ENCODE measurements around the gene SORL1.

- TF ChIP-seq TCF12 (IDR thresholded peaks at IDR 0.05; ENCODE audit: low read depth, low read length) (no peak), ATF2 (IDR thresholded peaks at IDR 0.05; ENCODE audit: low read length) (no peak), CTCF (IDR thresholded peaks at IDR 0.05; ENCODE audit: control extremely low read depth in 1 of 3, insufficient read depth in 1 of 3, low read depth in 1 of 3, low read length in 3 of 3) (no peak), FOSL1 (IDR thresholded peaks at IDR 0.05; ENCODE audit: insufficient read depth, low read depth, low read length) (no peak), POLR2AphosphoS5 (IDR thresholded peaks at IDR 0.05; ENCODE audit: low read depth, low read length) (no peak), SP1 (IDR thresholded peaks at IDR 0.05; ENCODE audit: low read depth, low read length) (no peak), TAF1 (IDR thresholded peaks at IDR 0.05; ENCODE audit: low read depth, low read length) (no peak), HDAC2 (IDR thresholded peaks at IDR 0.05; ENCODE audit: borderline replicate concordance in 1 of 2, low read depth in 2 of 2, low read length in 2 of 2) (no peak), RXRA (IDR thresholded peaks at IDR 0.05; ENCODE audit: insufficient read depth, low read depth, low read length) (no peak), SUZ12 (IDR thresholded peaks at IDR 0.05; ENCODE audit: low read length) (no peak)
Observed at GRCh38 chr11:121575250-121575962, 123.3 kb downstream of the SORL1 start.

Data from H1 (cell line).